Mesendoderm (in vitro differentiated cells): ENCODE measurements around the gene ADARB2.

Source experiments
- DNase-seq: peaks from one replicate; pipeline ENCODE4 v3.0.0; 2013
- H2AK5ac ChIP-seq: 2 replicates; pipeline ENCODE4 v1.6.1; 2013; ENCODE audit warnings: low read length, inconsistent platforms
- H2BK120ac ChIP-seq: 2 replicates; pipeline ENCODE4 v1.6.1; 2013; ENCODE audit warnings: low read depth, mild to moderate bottlenecking, low read length, moderate library complexity, mixed read lengths
- H2BK15ac ChIP-seq: replicated peaks from 2 replicates; pipeline ENCODE4 v1.6.1; 2013; ENCODE audit warnings: low read depth, mild to moderate bottlenecking, moderate library complexity
- H2BK5ac ChIP-seq: 2 replicates; pipeline ENCODE4 v1.6.1; 2013; ENCODE audit warnings: low read length, inconsistent platforms
- H3K18ac ChIP-seq: 2 replicates; pipeline ENCODE4 v1.6.1; 2013; ENCODE audit warnings: mild to moderate bottlenecking, low read length, mixed read lengths
- H3K23ac ChIP-seq: one replicate; pipeline ENCODE4 v1.6.1; 2013; ENCODE audit warnings: low read length
- H3K27ac ChIP-seq: 2 replicates; pipeline ENCODE4 v1.5.1; 2013; ENCODE audit warnings: low read depth, mild to moderate bottlenecking, inconsistent platforms, low read length, moderate library complexity
- H3K27me3 ChIP-seq: 2 replicates; pipeline ENCODE4 v1.6.1; 2013; ENCODE audit warnings: low read length, control low read depth, mild to moderate bottlenecking, inconsistent platforms; ENCODE audit not compliant: insufficient read depth, poor library complexity
- H3K36me3 ChIP-seq: 2 replicates; pipeline ENCODE4 v1.6.1; 2013; ENCODE audit warnings: low read length, inconsistent platforms; ENCODE audit not compliant: control insufficient read depth, insufficient read depth
- H3K4ac ChIP-seq: one replicate; pipeline ENCODE4 v1.6.1; 2013; ENCODE audit warnings: low read depth, mild to moderate bottlenecking, low read length, moderate library complexity
- H3K4me1 ChIP-seq: 2 replicates; pipeline ENCODE4 v1.6.1; 2013; ENCODE audit warnings: low read depth, low read length, inconsistent platforms; ENCODE audit not compliant: control insufficient read depth
- H3K4me2 ChIP-seq: 2 replicates; pipeline ENCODE4 v1.6.1; 2013; ENCODE audit warnings: low read length
- H3K4me3 ChIP-seq: 2 replicates; pipeline ENCODE4 v1.5.1; 2013; ENCODE audit warnings: mild to moderate bottlenecking, low read length
- H3K56ac ChIP-seq: one replicate; pipeline ENCODE4 v1.6.1; 2013; ENCODE audit warnings: low read length
- H3K79me1 ChIP-seq: 2 replicates; pipeline ENCODE4 v1.6.1; 2013; ENCODE audit warnings: low read length, inconsistent platforms
- H3K79me2 ChIP-seq: 2 replicates; pipeline ENCODE4 v1.6.1; 2013; ENCODE audit warnings: mild to moderate bottlenecking, low read length; ENCODE audit not compliant: control insufficient read depth, insufficient read depth
- H3K9ac ChIP-seq: 2 replicates; pipeline ENCODE4 v1.6.1; 2013; ENCODE audit warnings: low read length, inconsistent platforms
- H4K5ac ChIP-seq: one replicate; pipeline ENCODE4 v1.6.1; 2013; ENCODE audit warnings: low read length
- H4K8ac ChIP-seq: one replicate; pipeline ENCODE4 v1.6.1; 2013; ENCODE audit warnings: low read depth, mild to moderate bottlenecking, control low read depth, low read length, moderate library complexity
- WGBS: extraction: QIAGEN DNeasy Blood & Tissue Kit; methylation state at CpG from one replicate; pipeline ENCODE4 v1.1.7; 2013; ENCODE audit warnings: low lambda C conversion rate, missing lambda C conversion rate; ENCODE audit not compliant: insufficient coverage; ENCODE audit errors: extremely low coverage; 5-methylcytosine and 5-hydroxymethylcytosine counted together

ADARB2 gene

GRCh38 chr10:1448252-1448930, 288.9 kb downstream of the ADARB2 start:
- Histone ChIP-seq H3K27ac (no peak overlapping the region), H2AK5ac (no peak overlapping the region), H3K79me2 (no peaks in the 10 kb centered on the region), H3K4me3 (no peak overlapping the region), H4K8ac (no peak overlapping the region), H2BK15ac (no peak overlapping the region), H3K4me1 (no peaks in the 10 kb centered on the region), H2BK5ac (no peak overlapping the region), H3K27me3 (no peaks in the 10 kb centered on the region), H3K23ac (no peak overlapping the region), H3K56ac (no peak overlapping the region), H2BK120ac (no peak overlapping the region), H3K79me1 (no peaks in the 10 kb centered on the region), H4K5ac (no peak overlapping the region), H3K4me2 (no peak overlapping the region), H3K18ac (no peak overlapping the region), H3K36me3 (no peaks in the 10 kb centered on the region), H3K4ac (no peak overlapping the region), H3K9ac (no peak overlapping the region)
- no peak for DNase-seq
- no CpG with 5 or more reads among the region's 4 CpGs for WGBS

DNA sequence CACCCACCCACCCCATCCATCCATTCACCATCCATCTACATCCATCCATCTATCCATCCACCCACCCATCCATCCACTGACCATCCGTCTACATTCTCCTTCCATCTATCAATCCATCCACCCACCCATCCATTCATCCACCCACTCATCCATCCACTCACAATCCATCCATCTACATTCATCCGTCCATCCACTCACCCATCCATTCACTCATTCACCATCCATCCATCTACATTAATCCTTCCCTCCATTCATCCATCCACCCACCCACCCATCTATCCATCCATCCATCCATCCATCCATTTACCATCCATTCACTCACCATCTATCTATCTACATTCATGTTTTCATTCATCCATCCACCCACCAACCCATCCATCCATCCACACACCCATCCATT, 292.5 kb downstream of the ADARB2 start:
- 100% methylated on average over 1 of the region's 2 CpGs for WGBS
- Histone ChIP-seq H3K4me2 (no peak overlapping the region), H3K79me2 (no peaks in the 10 kb centered on the region), H2BK15ac (no peak overlapping the region), H2BK5ac (no peak overlapping the region), H3K79me1 (no peaks in the 10 kb centered on the region), H4K5ac (no peak overlapping the region), H3K18ac (no peak overlapping the region), H2BK120ac (no peak overlapping the region), H3K4me3 (no peak overlapping the region), H3K56ac (no peak overlapping the region), H3K4ac (no peak overlapping the region), H3K36me3 (no peaks in the 10 kb centered on the region), H3K27ac (no peak overlapping the region), H3K27me3 (no peaks in the 10 kb centered on the region), H3K4me1 (no peaks in the 10 kb centered on the region), H4K8ac (no peak overlapping the region), H3K23ac (no peak overlapping the region), H3K9ac (no peak overlapping the region), H2AK5ac (no peak overlapping the region)
- no peak for DNase-seq

DNA sequence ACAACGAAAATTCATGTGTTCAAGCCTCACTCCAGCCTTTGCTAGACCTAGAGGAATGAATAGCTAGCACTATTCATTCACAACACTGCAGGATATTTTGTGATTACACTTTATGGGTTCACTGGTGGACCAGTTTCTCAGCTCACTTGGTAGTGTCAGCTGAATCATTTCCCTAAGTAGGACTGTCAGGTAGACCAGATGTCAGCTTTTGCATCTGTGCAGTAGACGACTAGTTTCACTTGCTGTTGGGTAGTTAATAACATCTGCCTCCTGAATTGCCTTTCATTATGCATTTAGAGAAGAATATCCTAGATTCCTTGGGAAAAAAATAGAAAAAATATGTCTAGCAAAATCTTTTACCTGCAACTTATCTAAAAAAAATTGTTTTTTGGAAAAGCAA, 296.4 kb downstream of the ADARB2 start:
- Histone ChIP-seq H3K27me3 (no peaks in the 10 kb centered on the region), H3K79me1 (no peaks in the 10 kb centered on the region), H2BK120ac (no peak overlapping the region), H4K5ac (no peak overlapping the region), H4K8ac (no peak overlapping the region), H3K36me3 (no peaks in the 10 kb centered on the region), H3K79me2 (no peaks in the 10 kb centered on the region), H3K18ac (no peak overlapping the region), H3K9ac (no peak overlapping the region), H3K56ac (no peak overlapping the region), H2BK15ac (no peak overlapping the region), H3K4me1 (no peaks in the 10 kb centered on the region), H2AK5ac (no peak overlapping the region), H3K4me3 (no peak overlapping the region), H3K27ac (no peak overlapping the region), H3K4ac (no peak overlapping the region), H3K23ac (no peak overlapping the region), H2BK5ac (no peak overlapping the region), H3K4me2 (no peak overlapping the region)
- no peak for DNase-seq
- no CpG with 5 or more reads among the region's 2 CpGs for WGBS

- H4K8ac ChIP-seq = no peak overlapping the region
- H3K9ac ChIP-seq = no peak overlapping the region
- no peak overlapping the region for H3K4me3 ChIP-seq
- H3K56ac ChIP-seq = no peak overlapping the region
- no CpG with 5 or more reads among the region's 22 CpGs for WGBS
- H4K5ac ChIP-seq = no peak overlapping the region
- no peak overlapping the region for H2BK15ac ChIP-seq
- H3K27me3 ChIP-seq = no peaks in the 10 kb centered on the region
- H3K4me2 ChIP-seq = no peak overlapping the region
- H3K23ac ChIP-seq = no peak overlapping the region
- no peak overlapping the region for H2BK120ac ChIP-seq
- no peak overlapping the region for H3K4ac ChIP-seq
- peak; percentile 65 for DNase-seq
- H3K4me1 ChIP-seq = peaks cover 4% of the 10 kb centered on the region
- no peaks in the 10 kb centered on the region for H3K79me2 ChIP-seq
- no peaks in the 10 kb centered on the region for H3K36me3 ChIP-seq
- no peak overlapping the region for H2AK5ac ChIP-seq
- H3K79me1 ChIP-seq = no peaks in the 10 kb centered on the region
- H3K27ac ChIP-seq = no peak overlapping the region
- H3K18ac ChIP-seq = no peak overlapping the region
- no peak overlapping the region for H2BK5ac ChIP-seq
Measured at GRCh38 chr10:1434912-1435692, 302.2 kb downstream of the ADARB2 start.

- no peak overlapping the region for H3K9ac ChIP-seq
- no peak overlapping the region for H4K8ac ChIP-seq
- no peak overlapping the region for H4K5ac ChIP-seq
- H3K79me1 ChIP-seq = no peaks in the 10 kb centered on the region
- peak; percentile 40 for DNase-seq
- no peaks in the 10 kb centered on the region for H3K27me3 ChIP-seq
- no peak overlapping the region for H3K4ac ChIP-seq
- H2BK5ac ChIP-seq = no peak overlapping the region
- peaks cover 4% of the 10 kb centered on the region for H3K4me1 ChIP-seq
- H3K23ac ChIP-seq = no peak overlapping the region
- no peaks in the 10 kb centered on the region for H3K36me3 ChIP-seq
- no peak overlapping the region for H3K4me2 ChIP-seq
- no peak overlapping the region for H2BK120ac ChIP-seq
- H3K79me2 ChIP-seq = no peaks in the 10 kb centered on the region
- no peak overlapping the region for H2AK5ac ChIP-seq
- no peak overlapping the region for H3K4me3 ChIP-seq
- no peak overlapping the region for H2BK15ac ChIP-seq
- H3K56ac ChIP-seq = no peak overlapping the region
- no peak overlapping the region for H3K18ac ChIP-seq
- no peak overlapping the region for H3K27ac ChIP-seq
- WGBS = no CpG with 5 or more reads among the region's 11 CpGs
Measured at GRCh38 chr10:1434202-1434601, 303.1 kb downstream of the ADARB2 start.
